ENCODE measurements around the gene ASPG. TPM values are rescaled to one million over a fixed set of nuclear protein-coding genes. Genes with fewer than 3 reads are reported as not detected.

ASPG gene
- total RNA-seq, 2 experiments from 2014 or later: not detected

DNA sequence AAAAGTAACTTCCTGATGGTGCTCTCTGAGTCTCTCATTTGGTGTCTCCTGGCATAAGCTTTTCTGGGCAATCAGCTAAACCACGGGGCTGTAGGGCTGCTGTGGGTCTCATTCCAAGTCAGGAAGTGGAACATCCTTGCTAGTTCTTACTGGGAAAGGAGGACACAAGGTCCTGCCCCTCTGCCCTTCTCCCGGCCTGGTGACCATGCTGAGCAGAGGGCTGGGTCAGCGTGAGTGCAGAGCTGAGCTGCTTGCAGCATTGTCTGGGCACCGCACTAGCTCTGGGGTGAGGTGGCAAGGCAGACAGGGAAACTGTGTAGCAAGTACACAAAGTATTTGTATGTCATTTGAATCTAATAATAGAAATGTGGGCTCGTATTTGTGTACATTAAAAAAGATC lies 45.0 kb upstream of the ASPG start:
- intact Hi-C loops (cut with micrococcal nuclease; ENCODE audit: unreplicated experiment): no loop called here
- no TSS peak for BruUV-seq (replicated peaks)
- Histone ChIP-seq H3K79me2 (ENCODE audit: insufficient read depth, low read depth, low read length) (no peaks in the 10 kb centered on the region), H3K27ac (ENCODE audit: low read depth, low read length, poor library complexity, severe bottlenecking) (no peak overlapping the region), H4K20me1 (ENCODE audit: insufficient read depth, low read length) (no peaks in the 10 kb centered on the region), H3K36me3 (ENCODE audit: insufficient read depth, low read length) (no peaks in the 10 kb centered on the region), H3K4me3 (ENCODE audit: low read depth, low read length, poor library complexity, severe bottlenecking) (no peak overlapping the region), H2AFZ (ENCODE audit: low read length) (no peak overlapping the region), H3K4me1 (ENCODE audit: insufficient read depth, low read length, poor library complexity, severe bottlenecking) (no peaks in the 10 kb centered on the region), H3K4me2 (ENCODE audit: low read length) (no peak overlapping the region), H3K9me2 (ENCODE audit: insufficient read depth, low read length) (no peaks in the 10 kb centered on the region), H3K9me3 (ENCODE audit: low read length) (no peaks in the 10 kb centered on the region)
- CTCF ChIA-PET (ENCODE audit: unreplicated experiment): no interaction called here
- POLR2A ChIA-PET: no interaction called here
- TF ChIP-seq EZH2phosphoT487 (IDR thresholded peaks at IDR 0.05; ENCODE audit: borderline replicate concordance, low read depth, low read length) (no peak), CTCF (conservative IDR thresholded peaks at IDR 0.05; ENCODE audit: low read length) (no peak)
- no peak for DNase-seq (ENCODE audit: low spot score)

DNA sequence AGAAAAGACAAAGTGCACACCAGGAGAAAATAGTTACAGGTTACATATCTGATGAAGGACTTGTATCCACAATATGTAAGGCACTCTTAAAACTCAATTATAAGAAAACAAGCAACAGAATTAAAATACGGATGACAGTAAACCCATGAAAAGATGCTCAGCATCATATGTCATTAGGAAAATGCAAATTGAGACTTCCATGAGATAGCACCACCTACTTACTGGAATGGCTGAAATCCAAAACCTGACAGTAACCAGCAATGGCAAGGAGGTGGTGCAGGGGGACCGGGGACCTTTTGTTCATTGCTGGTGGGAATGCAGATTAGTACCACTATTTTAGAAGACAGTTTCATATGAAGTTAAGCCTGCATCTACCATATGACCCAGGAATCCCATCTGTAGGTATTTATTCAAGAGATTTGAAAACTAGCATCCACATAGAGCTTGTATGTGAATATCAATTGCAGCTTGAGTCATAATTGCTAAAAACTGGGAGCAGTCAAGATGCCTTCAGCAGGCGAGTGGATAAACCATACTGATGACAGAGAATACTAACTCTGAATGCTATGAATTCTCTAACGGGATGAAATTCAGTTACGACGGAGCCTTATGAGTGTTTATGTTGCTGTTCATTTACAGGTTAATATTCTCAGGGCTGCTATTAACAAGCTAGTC lies 43.9 kb upstream of the ASPG start:
- no peak for DNase-seq (ENCODE audit: low spot score)
- POLR2A ChIA-PET: no interaction called here
- CTCF ChIA-PET (ENCODE audit: unreplicated experiment): no interaction called here
- Histone ChIP-seq H3K9me3 (ENCODE audit: low read length) (no peaks in the 10 kb centered on the region), H3K9me2 (ENCODE audit: insufficient read depth, low read length) (no peaks in the 10 kb centered on the region), H3K79me2 (ENCODE audit: insufficient read depth, low read depth, low read length) (no peaks in the 10 kb centered on the region), H3K36me3 (ENCODE audit: insufficient read depth, low read length) (no peaks in the 10 kb centered on the region), H3K4me3 (ENCODE audit: low read depth, low read length, poor library complexity, severe bottlenecking) (no peak overlapping the region), H3K27ac (ENCODE audit: low read depth, low read length, poor library complexity, severe bottlenecking) (no peak overlapping the region), H4K20me1 (ENCODE audit: insufficient read depth, low read length) (no peaks in the 10 kb centered on the region), H2AFZ (ENCODE audit: low read length) (no peak overlapping the region), H3K4me2 (ENCODE audit: low read length) (no peak overlapping the region), H3K4me1 (ENCODE audit: insufficient read depth, low read length, poor library complexity, severe bottlenecking) (no peaks in the 10 kb centered on the region)
- no peak for TF ChIP-seq EZH2phosphoT487 (IDR thresholded peaks at IDR 0.05; ENCODE audit: borderline replicate concordance, low read depth, low read length)
- TF ChIP-seq CTCF (conservative IDR thresholded peaks at IDR 0.05; ENCODE audit: low read length): no peak
- no TSS peak for BruUV-seq (replicated peaks)
- intact Hi-C loops (cut with micrococcal nuclease; ENCODE audit: unreplicated experiment): no loop called here

- Histone ChIP-seq H4K20me1 (ENCODE audit: insufficient read depth, low read length) (no peaks in the 10 kb centered on the region), H2AFZ (ENCODE audit: low read length) (no peak overlapping the region), H3K4me1 (ENCODE audit: insufficient read depth, low read length, poor library complexity, severe bottlenecking) (no peaks in the 10 kb centered on the region), H3K27ac (ENCODE audit: low read depth, low read length, poor library complexity, severe bottlenecking) (no peak overlapping the region), H3K79me2 (ENCODE audit: insufficient read depth, low read depth, low read length) (no peaks in the 10 kb centered on the region), H3K9me2 (ENCODE audit: insufficient read depth, low read length) (no peaks in the 10 kb centered on the region), H3K9me3 (ENCODE audit: low read length) (no peaks in the 10 kb centered on the region), H3K36me3 (ENCODE audit: insufficient read depth, low read length) (no peaks in the 10 kb centered on the region), H3K4me3 (ENCODE audit: low read depth, low read length, poor library complexity, severe bottlenecking) (no peak overlapping the region), H3K4me2 (ENCODE audit: low read length) (no peak overlapping the region)
- intact Hi-C loops (cut with micrococcal nuclease; ENCODE audit: unreplicated experiment): no loop called here
- TF ChIP-seq EZH2phosphoT487 (IDR thresholded peaks at IDR 0.05; ENCODE audit: borderline replicate concordance, low read depth, low read length) (no peak), CTCF (conservative IDR thresholded peaks at IDR 0.05; ENCODE audit: low read length) (no peak)
- ChIA-PET CTCF (ENCODE audit: unreplicated experiment) (no interaction called here), POLR2A (no interaction called here)
- no TSS peak for BruUV-seq (replicated peaks)
- DNase-seq (ENCODE audit: low spot score): no peak
These were observed 41.5 kb upstream of the ASPG start for GRCh38 chr14:104044016-104044415.

Measured in OCI-LY7 (cell line).